ENCODE results near the gene CALML5. TPM values are rescaled to one million over a fixed set of nuclear protein-coding genes. Genes with fewer than 3 reads are reported as not detected.

Gene CALML5
- total RNA-seq, 4 donors from 2014 or later = not detected

GRCh38 chr10:5514226-5514850 is 15.0 kb upstream of the CALML5 start:
- Histone ChIP-seq H3K9me3 (no peaks in the 10 kb centered on the region), H3K4me1 (peaks cover 0 to 27% (median 26%) of the 10 kb centered on the region in 4 donors), H3K4me3 (no peak overlapping the region), H3K36me3 (no peaks in the 10 kb centered on the region), H3K27me3 (no peaks in the 10 kb centered on the region), H3K27ac (no peak overlapping the region)
- TF ChIP-seq EP300 (IDR thresholded peaks at IDR 0.05; ENCODE audit: low read depth) (no peak), POLR2AphosphoS5 (IDR thresholded peaks at IDR 0.05) (no peak), POLR2A (IDR thresholded peaks at IDR 0.05) (no peak)
- DNase-seq = no peak
- 86 to 90% methylated on average over 2 to 16 of the region's 16 CpGs for WGBS, 2 donors (ENCODE audit: low coverage in 1 of 2)
- in situ Hi-C loops (cut with MboI; ENCODE audit: low pct_ligation_motif_present in 1 of 4, low pct_unique_long_range_greater_than_20kb in 1 of 4, low sequenced_read_pairs in 3 of 4) = no loop called here
- intact Hi-C loops (cut with DNase I; ENCODE audit: low total_unique reads) = no loop called here

- peaks cover 0 to 19% (median 18%) of the 10 kb centered on the region in 4 donors for H3K4me1 ChIP-seq
- H3K36me3 ChIP-seq = no peaks in the 10 kb centered on the region
- no peak for TF ChIP-seq CTCF (IDR thresholded peaks at IDR 0.05)
- no peak for TF ChIP-seq POLR2AphosphoS5 (IDR thresholded peaks at IDR 0.05)
- no peak for TF ChIP-seq EP300 (IDR thresholded peaks at IDR 0.05; ENCODE audit: low read depth)
- no peak for TF ChIP-seq POLR2A (IDR thresholded peaks at IDR 0.05)
- no peak overlapping the region for H3K27ac ChIP-seq
- intact Hi-C loops (cut with DNase I; ENCODE audit: low total_unique reads) = no loop called here
- in situ Hi-C loops (cut with MboI; ENCODE audit: low pct_ligation_motif_present in 1 of 4, low pct_unique_long_range_greater_than_20kb in 1 of 4, low sequenced_read_pairs in 3 of 4) = no loop called here
- H3K27me3 ChIP-seq = no peaks in the 10 kb centered on the region
- 77 to 94% methylated on average over 6 to 15 of the region's 15 CpGs for WGBS, 2 donors (ENCODE audit: low coverage in 1 of 2)
- H3K9me3 ChIP-seq = no peaks in the 10 kb centered on the region
- H3K4me3 ChIP-seq = no peak overlapping the region
- DNase-seq = no peak
These were observed 13.7 kb upstream of the CALML5 start for GRCh38 chr10:5512881-5513612.

- no peaks in the 10 kb centered on the region for H3K27me3 ChIP-seq
- WGBS, 2 donors (ENCODE audit: low coverage in 1 of 2) = 93 to 95% methylated on average over 3 to 25 of the region's 25 CpGs
These were observed 13.0 kb upstream of the CALML5 start for GRCh38 chr10:5512331-5512730.

GRCh38 chr10:5511885-5512280 is 12.5 kb upstream of the CALML5 start:
- Histone ChIP-seq H3K9me3 (no peaks in the 10 kb centered on the region), H3K36me3 (no peaks in the 10 kb centered on the region), H3K4me1 (peaks cover 0 to 10% (median 9%) of the 10 kb centered on the region in 4 donors), H3K27ac (no peak overlapping the region), H3K4me3 (no peak overlapping the region), H3K27me3 (no peaks in the 10 kb centered on the region)
- in situ Hi-C loops (cut with MboI; ENCODE audit: low pct_ligation_motif_present in 1 of 4, low pct_unique_long_range_greater_than_20kb in 1 of 4, low sequenced_read_pairs in 3 of 4) (no loop called here), intact Hi-C loops (cut with DNase I; ENCODE audit: low total_unique reads) (no loop called here)
- no peak for DNase-seq
- 90 to 93% methylated on average over 17 of the region's 17 CpGs for WGBS, 2 donors (ENCODE audit: low coverage in 1 of 2)
- no peak for TF ChIP-seq CTCF (IDR thresholded peaks at IDR 0.05)
- TF ChIP-seq POLR2AphosphoS5 (IDR thresholded peaks at IDR 0.05) = no peak
- no peak for TF ChIP-seq POLR2A (IDR thresholded peaks at IDR 0.05)
- TF ChIP-seq EP300 (IDR thresholded peaks at IDR 0.05; ENCODE audit: low read depth) = no peak

More at GRCh38 chr10:5512331-5512730, 13.0 kb upstream of the CALML5 start:
- Histone ChIP-seq H3K9me3 (no peaks in the 10 kb centered on the region), H3K27ac (no peak overlapping the region), H3K4me3 (no peak overlapping the region), H3K36me3 (no peaks in the 10 kb centered on the region), H3K4me1 (peaks cover 0 to 14% (median 13%) of the 10 kb centered on the region in 4 donors)
- intact Hi-C loops (cut with DNase I; ENCODE audit: low total_unique reads) = no loop called here
- no peak for DNase-seq
- in situ Hi-C loops (cut with MboI; ENCODE audit: low pct_ligation_motif_present in 1 of 4, low pct_unique_long_range_greater_than_20kb in 1 of 4, low sequenced_read_pairs in 3 of 4) = no loop called here
- TF ChIP-seq CTCF (IDR thresholded peaks at IDR 0.05) = no peak
- TF ChIP-seq EP300 (IDR thresholded peaks at IDR 0.05; ENCODE audit: low read depth) = no peak
- TF ChIP-seq POLR2AphosphoS5 (IDR thresholded peaks at IDR 0.05) = no peak
- no peak for TF ChIP-seq POLR2A (IDR thresholded peaks at IDR 0.05)

All from transverse colon (tissue), 4 donors.